GM12875 (cell line): Measurements from ENCODE around the gene MATN4.

ENCODE experiments used
- H3K4me3 ChIP-seq: one replicate; pipeline ENCODE4 v1.5.1; 2011; ENCODE audit warnings: low read depth, low read length, control low read depth
- TF ChIP-seq, protein P1 (sequence below): IDR thresholded peaks from 2 replicates; pipeline ENCODE4 v1.5.1; 2011; ENCODE audit warnings: low read depth, mild to moderate bottlenecking, control low read depth, inconsistent platforms, low read length, moderate library complexity, borderline replicate concordance; ENCODE audit not compliant: insufficient read depth

MATN4 gene

DNA sequence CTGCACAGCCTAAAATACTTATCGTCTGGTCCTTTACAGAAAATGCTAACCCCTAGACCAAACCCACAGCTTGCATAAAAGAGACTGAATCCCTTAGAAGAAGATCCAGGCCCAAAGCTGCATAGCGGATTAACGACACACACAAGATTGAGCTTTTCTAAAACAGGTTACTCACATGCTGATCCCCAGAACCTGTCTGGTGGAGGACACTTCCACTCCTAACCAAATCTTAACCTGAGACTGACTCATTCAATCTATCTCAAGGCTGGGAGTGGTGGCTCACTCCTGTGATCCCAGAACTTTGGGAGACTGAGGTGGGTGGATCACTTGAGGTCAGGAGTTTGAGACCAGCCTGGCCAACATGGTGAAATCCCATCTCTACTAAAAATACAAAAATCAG is 50.9 kb downstream of the MATN4 start:
- TF ChIP-seq, protein P1, sequence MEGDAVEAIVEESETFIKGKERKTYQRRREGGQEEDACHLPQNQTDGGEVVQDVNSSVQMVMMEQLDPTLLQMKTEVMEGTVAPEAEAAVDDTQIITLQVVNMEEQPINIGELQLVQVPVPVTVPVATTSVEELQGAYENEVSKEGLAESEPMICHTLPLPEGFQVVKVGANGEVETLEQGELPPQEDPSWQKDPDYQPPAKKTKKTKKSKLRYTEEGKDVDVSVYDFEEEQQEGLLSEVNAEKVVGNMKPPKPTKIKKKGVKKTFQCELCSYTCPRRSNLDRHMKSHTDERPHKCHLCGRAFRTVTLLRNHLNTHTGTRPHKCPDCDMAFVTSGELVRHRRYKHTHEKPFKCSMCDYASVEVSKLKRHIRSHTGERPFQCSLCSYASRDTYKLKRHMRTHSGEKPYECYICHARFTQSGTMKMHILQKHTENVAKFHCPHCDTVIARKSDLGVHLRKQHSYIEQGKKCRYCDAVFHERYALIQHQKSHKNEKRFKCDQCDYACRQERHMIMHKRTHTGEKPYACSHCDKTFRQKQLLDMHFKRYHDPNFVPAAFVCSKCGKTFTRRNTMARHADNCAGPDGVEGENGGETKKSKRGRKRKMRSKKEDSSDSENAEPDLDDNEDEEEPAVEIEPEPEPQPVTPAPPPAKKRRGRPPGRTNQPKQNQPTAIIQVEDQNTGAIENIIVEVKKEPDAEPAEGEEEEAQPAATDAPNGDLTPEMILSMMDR: no peak
- H3K4me3 ChIP-seq: no peak overlapping the region

DNA sequence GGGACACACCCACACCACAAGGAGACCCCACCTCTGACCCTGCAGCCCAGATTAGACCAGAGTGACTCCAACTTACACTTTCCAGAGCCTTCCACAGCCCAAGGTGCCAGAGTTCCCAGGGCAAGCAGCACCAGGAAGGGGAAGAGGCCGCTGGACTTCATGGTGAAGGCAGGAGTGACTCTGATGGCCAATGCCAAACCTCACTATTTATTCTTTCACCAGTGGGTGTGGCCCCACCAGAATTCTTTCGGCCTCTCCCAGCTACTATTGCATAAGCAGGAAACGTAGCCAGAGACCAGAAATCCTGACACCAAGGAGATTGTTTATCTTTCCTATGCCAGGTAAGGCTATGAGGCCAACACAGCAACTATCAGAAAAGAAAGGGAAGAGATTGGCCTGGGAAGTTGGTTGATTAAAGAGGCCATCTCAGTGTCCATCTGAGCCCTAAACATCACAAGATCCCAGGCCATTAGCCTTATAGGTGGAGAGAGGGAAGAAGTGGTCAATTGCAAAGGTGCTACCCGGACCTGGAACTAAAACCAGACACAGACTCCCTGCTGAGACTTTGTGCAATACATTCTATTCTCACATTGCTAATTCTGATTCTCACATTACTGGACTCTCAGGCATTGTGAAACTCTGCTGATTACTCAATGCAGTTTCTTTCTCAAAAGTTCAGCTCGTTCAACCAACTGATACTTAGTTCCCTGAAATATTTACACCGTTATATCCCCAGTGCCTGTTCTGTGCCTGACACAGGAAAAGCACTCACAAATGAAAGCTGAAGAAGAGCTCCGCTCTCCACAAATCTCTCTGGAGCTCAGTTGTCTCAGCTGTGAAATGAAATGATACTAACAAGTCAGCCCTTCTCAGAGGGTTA is 53.5 kb downstream of the MATN4 start, which contains the start of gene SLPI:
Gene SLPI (minus strand): TSS at position 182 of the 880 bp plus-strand sequence. CDS start 21 bp downstream, at position 161.
- TF ChIP-seq, protein P1: no peak
- no peak within 1 kb of the TSS for H3K4me3 ChIP-seq

DNA sequence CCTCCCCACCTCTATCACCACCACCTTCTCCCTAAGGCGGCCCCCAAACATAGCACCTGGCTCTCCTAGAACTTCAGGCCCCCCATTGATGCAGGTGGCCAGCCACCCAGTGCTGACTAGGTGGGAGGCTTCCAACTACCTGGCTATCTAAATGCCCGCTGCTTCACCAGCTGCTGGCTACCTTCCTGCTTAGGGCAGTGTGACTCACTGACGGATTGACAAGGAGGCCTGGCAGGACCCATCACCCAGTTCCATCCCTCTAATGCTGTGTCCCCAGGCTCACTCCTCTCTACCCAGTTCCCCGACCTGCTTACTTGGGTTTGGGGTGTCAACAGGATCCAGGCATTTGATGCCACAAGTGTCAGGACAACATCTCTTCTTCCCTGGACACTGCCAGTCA is 54.8 kb downstream of the MATN4 start:
- TF ChIP-seq, protein P1: no peak
- H3K4me3 ChIP-seq: no peak overlapping the region

DNA sequence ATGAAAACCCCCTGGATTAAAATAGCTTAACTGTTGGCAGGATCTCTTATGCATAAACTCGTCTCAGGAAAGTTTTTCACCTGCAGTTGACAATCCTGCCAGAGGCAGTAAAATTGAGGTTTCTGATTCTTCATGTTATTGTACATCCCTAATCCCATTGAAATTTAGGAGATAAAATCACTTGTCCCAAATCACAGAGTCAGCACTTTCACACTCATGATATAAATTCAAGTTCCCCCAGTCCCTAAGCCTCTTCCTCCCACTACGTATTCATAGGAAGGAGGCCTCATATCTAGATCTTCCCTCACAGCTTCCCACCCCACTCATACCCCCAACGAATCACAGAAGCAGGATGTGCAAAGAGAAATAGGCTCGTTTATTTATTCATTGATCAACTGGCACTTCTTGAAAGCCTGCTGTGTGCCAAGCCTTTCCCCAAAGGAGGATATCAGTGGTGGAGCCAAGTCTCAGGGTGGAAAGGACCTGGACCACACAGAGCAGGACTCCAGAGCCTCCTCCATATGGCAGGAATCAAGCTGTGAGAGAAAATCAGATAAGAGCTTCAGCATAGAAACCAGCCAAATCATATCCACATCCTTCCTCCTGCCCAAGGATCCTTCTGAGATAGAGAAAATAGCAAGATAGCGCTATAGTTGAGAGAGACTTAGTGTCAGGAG is 56.1 kb downstream of the MATN4 start:
- no peak overlapping the region for H3K4me3 ChIP-seq
- TF ChIP-seq, protein P1: no peak

DNA sequence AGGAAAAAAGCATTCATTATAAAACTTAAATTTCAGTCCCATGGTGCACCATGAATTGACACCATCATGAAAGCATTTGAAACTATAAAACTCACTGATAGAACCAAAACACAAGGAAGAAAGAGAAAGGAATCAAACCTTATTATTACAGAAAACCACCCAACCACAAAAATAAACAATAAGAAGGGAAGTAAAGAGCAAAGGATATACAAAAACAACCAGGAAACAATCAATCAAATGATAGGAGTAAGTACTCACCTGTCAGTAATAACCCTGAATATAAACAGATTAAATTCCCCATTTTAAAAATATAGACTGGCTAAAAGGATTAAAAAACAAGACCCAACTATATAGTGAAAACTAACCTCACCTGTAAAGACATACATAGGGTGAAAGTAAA is 59.5 kb downstream of the MATN4 start:
- no peak overlapping the region for H3K4me3 ChIP-seq
- TF ChIP-seq, protein P1: no peak

DNA sequence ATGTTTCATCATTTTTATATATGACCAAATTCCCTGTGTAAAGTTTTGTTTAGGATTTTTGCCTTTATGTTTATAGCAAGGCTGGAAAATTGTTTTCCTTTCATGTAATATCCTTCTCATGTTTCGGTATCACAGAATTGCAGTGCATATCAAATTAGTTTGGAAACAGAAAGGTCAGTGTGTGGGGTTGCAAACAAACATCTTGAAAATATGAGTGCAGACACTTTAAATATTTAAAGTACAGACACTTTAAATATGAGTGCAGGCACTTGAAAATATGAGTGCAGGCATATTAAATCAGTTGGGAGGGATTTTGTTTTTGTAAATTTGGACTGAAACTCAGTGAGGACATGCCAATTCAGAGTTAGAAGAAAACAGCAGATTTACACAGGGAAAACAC is 60.2 kb downstream of the MATN4 start:
- no peak overlapping the region for H3K4me3 ChIP-seq
- TF ChIP-seq, protein P1: no peak

DNA sequence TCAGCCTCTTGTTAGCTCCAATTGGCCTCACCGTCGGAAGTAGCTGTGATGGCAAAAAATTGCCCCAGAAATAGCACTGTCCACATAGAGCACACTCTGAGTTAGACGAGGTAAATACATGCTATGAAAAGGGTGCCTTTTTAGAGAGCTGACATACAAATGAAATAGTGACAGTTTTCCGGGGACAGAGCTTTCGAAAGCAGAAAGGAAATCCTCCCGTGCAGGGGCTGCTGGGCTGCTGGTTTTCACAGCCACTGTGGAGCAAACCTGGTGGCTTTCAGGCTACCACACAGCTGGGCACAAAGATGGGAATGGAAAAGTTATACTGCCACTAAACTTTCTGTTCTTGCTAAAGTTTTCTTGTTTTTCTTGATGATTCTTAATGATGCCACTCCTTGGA is 62.0 kb downstream of the MATN4 start:
- H3K4me3 ChIP-seq: no peak overlapping the region
- TF ChIP-seq, protein P1: no peak
